WI38 (cell line): ENCODE measurements around the gene OSGEP.

Experiments
- H3K4me3 ChIP-seq: 2 replicates; pipeline ENCODE4 v1.5.1; 2011; ENCODE audit warnings: low read depth, mild to moderate bottlenecking, control low read depth, low read length
- TF ChIP-seq, protein P1 (sequence below): IDR thresholded peaks from 2 replicates; pipeline ENCODE4 v1.5.1; 2012; ENCODE audit warnings: low read depth, mild to moderate bottlenecking, control low read depth, low read length

OSGEP gene

DNA sequence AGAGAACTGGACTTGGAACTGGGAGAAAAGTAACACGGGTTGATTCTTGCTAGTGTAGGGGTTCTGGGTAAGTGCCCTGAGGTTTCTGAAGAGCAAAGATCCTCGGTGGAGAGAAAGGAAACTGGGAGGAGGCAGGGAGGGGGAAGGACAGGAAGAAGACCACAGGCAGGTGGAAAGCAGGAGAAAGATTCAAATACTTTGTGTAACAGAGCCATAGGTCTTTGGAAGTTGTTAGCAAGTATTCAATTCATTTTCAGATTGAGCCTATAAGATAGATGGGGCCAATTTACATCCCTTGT is 15.9 kb upstream of the OSGEP start:
- H3K4me3 ChIP-seq, result peak overlapping the region; percentile 81
- TF ChIP-seq, protein P1, sequence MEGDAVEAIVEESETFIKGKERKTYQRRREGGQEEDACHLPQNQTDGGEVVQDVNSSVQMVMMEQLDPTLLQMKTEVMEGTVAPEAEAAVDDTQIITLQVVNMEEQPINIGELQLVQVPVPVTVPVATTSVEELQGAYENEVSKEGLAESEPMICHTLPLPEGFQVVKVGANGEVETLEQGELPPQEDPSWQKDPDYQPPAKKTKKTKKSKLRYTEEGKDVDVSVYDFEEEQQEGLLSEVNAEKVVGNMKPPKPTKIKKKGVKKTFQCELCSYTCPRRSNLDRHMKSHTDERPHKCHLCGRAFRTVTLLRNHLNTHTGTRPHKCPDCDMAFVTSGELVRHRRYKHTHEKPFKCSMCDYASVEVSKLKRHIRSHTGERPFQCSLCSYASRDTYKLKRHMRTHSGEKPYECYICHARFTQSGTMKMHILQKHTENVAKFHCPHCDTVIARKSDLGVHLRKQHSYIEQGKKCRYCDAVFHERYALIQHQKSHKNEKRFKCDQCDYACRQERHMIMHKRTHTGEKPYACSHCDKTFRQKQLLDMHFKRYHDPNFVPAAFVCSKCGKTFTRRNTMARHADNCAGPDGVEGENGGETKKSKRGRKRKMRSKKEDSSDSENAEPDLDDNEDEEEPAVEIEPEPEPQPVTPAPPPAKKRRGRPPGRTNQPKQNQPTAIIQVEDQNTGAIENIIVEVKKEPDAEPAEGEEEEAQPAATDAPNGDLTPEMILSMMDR, result no peak

DNA sequence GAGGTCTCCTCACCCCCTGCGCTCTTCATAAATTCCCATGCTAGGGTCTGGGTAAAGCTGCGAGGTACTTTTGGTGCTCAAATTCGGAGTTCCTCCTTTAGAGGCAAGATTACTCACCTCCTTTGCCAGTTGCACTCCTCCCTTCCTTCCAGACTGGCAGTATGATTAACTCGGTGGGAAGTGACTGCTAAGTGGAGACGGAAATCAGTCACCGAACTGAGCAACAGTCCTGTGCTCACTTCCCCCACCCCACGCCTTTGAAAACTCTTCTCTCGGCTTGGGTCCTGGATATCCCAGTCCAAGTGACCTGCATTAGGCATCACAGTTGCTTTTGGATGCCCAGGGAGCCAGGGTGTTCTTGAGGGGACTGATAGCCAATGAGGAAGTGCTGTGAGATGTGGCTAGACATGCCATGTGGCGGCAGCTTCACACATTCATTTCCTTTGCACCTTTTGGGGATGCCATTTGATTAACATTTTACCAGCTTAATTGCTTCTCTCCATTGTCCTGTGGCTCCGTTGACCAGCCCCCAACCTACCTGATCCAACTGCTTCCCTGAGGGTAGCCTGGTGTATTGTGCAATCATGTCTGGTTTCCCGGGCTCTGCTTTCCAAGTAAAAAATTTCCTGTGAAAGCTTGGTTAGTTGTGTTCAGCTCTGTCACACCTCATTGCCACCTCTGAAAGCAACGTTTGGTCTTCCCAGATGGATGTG is 15.4 kb upstream of the OSGEP start:
- peak overlapping the region; percentile 81 for H3K4me3 ChIP-seq
- TF ChIP-seq, protein P1, result no peak

DNA sequence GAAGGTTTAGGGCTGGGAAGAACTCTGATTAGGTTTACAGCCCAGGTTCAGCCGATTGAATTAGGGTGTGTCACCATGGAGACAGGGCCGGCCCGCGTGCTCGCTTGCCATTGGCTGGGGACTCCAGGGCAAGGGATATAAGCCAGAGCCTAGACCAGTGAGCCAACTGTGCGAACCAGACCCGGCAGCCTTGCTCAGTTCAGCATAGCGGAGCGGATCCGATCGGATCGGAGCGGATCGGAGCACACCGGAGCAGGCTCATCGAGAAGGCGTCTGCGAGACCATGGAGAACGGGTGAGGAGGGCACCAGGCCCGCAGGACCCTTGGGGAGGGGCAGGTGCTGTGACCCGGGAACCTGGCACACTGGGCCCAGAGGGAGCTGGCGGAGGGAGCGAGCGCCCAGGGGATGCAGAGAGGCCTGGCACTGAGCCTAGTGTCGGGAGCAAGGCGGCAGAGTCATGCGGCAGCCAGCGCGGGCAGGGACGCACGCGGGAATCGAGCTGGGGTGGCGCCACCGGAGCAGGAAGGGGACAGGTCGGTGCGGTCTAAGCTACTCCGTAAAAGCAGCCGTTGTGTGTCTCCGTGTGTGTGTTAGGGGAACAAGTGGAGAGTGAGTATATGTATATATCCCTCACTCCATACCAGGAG is 14.8 kb upstream of the OSGEP start, which contains the start of gene PNP:
PNP (plus strand) TSS at position 165 of the 648 bp plus-strand sequence; CDS start at position 284, 119 bp downstream.
- peak within 1 kb of the TSS; percentile 81 for H3K4me3 ChIP-seq
- TF ChIP-seq, protein P1, result no peak

DNA sequence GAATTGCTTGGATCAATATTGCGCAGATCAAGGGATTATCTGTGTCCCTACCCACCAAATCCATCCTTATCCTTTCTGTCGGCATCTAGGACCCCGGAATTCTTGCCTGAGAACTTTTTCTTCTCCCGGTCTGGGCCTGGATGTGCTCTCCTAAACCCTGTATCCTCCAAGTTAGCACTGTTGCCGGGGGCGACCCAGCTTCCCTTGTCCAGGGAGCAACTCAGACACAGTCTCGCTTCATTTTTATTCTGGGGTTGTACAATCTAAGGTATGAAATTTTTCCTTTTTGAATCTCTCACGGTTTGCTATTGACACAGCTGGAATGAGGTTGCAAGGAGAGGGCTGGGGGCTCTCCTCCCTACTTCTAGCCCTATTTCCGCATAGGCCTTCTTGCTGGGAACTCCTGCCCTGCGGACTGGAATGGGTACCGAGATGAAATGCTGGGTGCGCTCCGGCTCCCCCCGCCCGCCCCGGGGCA is 14.2 kb upstream of the OSGEP start:
- TF ChIP-seq, protein P1, result no peak
- peak overlapping the region; percentile 81 for H3K4me3 ChIP-seq

DNA sequence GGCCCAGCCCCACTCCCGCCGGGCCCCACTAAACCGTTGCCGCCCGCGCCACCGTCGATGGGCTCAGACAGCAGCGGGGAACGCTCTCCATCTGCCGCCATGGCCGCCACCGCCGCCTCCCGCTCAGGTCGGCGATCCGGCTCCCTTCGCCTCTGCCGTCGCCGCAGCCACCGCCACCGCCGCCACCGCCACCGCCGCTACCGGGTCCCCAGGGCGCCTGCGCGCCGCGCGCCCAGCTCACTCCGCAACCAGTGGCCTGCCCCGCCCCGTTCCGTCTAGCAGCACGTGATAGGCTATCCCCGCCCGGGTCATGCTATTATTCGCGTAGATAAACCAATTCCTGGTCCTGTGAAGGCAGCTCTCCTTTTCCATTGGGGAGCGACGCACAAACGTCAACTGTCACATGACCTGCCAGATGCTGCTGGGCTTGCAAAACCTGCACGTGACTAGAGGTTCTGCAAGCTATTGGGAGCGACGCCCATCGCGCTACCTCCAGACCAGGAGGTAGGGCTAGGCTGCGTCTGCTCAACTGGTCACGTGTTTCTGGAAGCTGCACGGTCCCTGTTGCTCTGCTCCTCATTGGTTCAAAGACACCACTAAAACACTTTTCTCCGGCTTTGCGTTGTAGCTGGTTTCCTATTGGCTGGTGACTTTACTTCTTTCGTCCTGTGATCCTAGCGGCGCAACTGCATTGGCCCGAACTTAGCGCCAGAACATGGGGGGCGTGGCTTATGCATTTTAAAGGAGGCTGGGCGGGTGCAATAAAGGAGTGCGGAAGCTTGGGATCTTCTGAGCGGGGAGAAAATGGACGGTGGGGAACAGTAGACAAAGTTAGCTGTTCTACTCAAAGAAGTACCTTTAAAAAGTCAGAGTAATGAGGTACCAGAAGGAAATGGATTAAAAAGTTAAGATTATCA is 6.9 kb upstream of the OSGEP start, which contains the start of gene PIP4P1:
PIP4P1 (minus strand) TSS at position 210 of the 917 bp plus-strand sequence; CDS start at position 101, 109 bp downstream.
- TF ChIP-seq, protein P1, result no peak
- peak within 1 kb of the TSS; percentile 94 for H3K4me3 ChIP-seq

DNA sequence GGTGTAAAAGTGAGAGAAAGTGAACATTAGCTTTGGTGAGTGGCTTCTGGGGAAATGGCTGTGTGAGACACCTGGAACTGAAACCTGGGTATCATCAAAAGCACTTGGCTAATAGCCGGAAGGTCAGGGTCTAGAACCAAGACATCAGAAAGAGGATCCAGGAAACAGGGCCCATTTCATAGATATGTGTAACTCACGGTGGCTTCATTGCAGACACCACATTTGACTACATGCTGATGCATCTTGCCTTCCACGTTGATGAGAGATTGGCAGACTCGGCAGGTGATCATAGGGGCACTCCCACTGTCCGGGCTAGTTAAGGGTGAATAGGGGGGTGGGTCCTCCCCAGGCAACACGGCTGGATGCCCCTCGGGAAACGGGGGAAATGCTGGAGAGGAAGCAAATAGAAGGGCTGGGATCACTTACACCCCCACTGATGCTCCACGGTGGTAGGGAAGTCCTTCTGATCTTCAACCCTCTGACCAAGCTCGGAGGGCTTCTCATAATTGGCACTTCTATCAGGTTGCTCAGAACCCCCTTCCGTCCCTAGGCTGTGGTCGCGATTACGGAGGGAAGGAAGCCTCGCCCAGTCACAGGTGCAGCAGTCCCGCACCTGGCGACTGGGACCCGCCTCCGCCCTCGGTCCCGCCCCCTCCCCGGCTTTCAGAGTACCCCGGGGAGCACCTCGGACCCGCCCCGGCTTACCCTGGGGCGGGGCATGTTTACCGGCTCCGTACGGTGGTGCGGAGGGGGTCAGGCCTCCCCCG is 6.0 kb upstream of the OSGEP start:
- TF ChIP-seq, protein P1, result no peak
- H3K4me3 ChIP-seq, result peak overlapping the region; percentile 94
